K562 (cell line): Measurements from ENCODE around the gene ZER1. TPM values are rescaled to one million over a fixed set of nuclear protein-coding genes. Genes with fewer than 3 reads are reported as not detected.

Source experiments
- ERF ChIP-seq: fragments of 450-650 bp; formaldehyde crosslinking; IDR thresholded peaks from 2 replicates; pipeline ENCODE4 v1.4.0; 2020; ENCODE audit warnings: mild to moderate bottlenecking, mixed read lengths
- ETS1 ChIP-seq: conservative IDR thresholded peaks from 2 replicates; pipeline ENCODE4 v1.6.1; 2011; ENCODE audit warnings: low read depth, mild to moderate bottlenecking, low read length; ENCODE audit not compliant: control insufficient read depth
- FOS ChIP-seq: IDR thresholded peaks from 3 replicates; pipeline ENCODE4 v1.6.1; 2011; ENCODE audit not compliant: insufficient read length; ENCODE audit errors: extremely low read depth
- KDM4B ChIP-seq, 2 experiments: fragments of 450-650 bp in 1 of 2; sonication (generic) in 1 of 2; IDR thresholded peaks; 2 replicates each; pipeline ENCODE4 v1.6.1; 2016 to 2017; ENCODE audit warnings: borderline replicate concordance in 2 of 2, antibody characterized with exemption in 1 of 2, low read depth in 1 of 2, mild to moderate bottlenecking in 1 of 2
- MEIS2 ChIP-seq: fragments of 450-650 bp; IDR thresholded peaks from 2 replicates; pipeline ENCODE4 v1.6.1; 2014; ENCODE audit warnings: mild to moderate bottlenecking; ENCODE audit not compliant: partially characterized antibody
- NONO ChIP-seq, 2 experiments: fragments of 200-400 bp in 1 of 2; fragments of 450-650 bp in 1 of 2; formaldehyde crosslinking in 1 of 2; IDR thresholded peaks; 2 replicates each; pipeline ENCODE4 v1.6.1; 2017; ENCODE audit warnings: low read depth in 2 of 2, mild to moderate bottlenecking in 2 of 2, moderate library complexity in 2 of 2, low read length in 1 of 2
- PCBP1 ChIP-seq: fragments of 200-400 bp; formaldehyde crosslinking; IDR thresholded peaks from 2 replicates; pipeline ENCODE4 v1.6.1; 2018; ENCODE audit warnings: mild to moderate bottlenecking, low read depth, low read length; ENCODE audit not compliant: poor library complexity, severe bottlenecking
- PHF8 ChIP-seq: fragments of 200-600 bp; sonication (generic); IDR thresholded peaks from 2 replicates; pipeline ENCODE4 v1.6.1; 2012; ENCODE audit warnings: mixed run types, mild to moderate bottlenecking, inconsistent platforms, low read length, moderate library complexity, borderline replicate concordance
- RBBP5 ChIP-seq: fragments of 200-600 bp; sonication (generic); IDR thresholded peaks from 2 replicates; pipeline ENCODE4 v1.6.1; 2012; ENCODE audit warnings: borderline replicate concordance, mild to moderate bottlenecking, low read length, control low read depth, inconsistent platforms; ENCODE audit not compliant: insufficient read depth, poor library complexity, severe bottlenecking
- SIN3A ChIP-seq, 2 experiments: fragments of 150-350 bp in 1 of 2; IDR thresholded peaks; 2 replicates each; pipeline ENCODE4 v1.6.1; 2011 to 2016; ENCODE audit warnings: borderline replicate concordance in 2 of 2, low read depth in 2 of 2, low read length in 2 of 2, mild to moderate bottlenecking in 2 of 2, moderate library complexity in 2 of 2; ENCODE audit not compliant: control insufficient read depth in 1 of 2
- SREBF1 ChIP-seq: fragments of 150-350 bp; IDR thresholded peaks from 2 replicates; pipeline ENCODE4 v1.6.1; 2014; ENCODE audit warnings: antibody characterized with exemption, low read depth, low read length, borderline replicate concordance
- SRSF7 ChIP-seq: fragments of 200-400 bp; formaldehyde crosslinking; optimal IDR thresholded peaks from 2 replicates; pipeline ENCODE3; 2017; ENCODE audit warnings: mild to moderate bottlenecking, low read depth, low read length
- TAF1 ChIP-seq: IDR thresholded peaks from 2 replicates; pipeline ENCODE4 v1.6.1; 2011; ENCODE audit warnings: mild to moderate bottlenecking, low read length, moderate library complexity; ENCODE audit not compliant: insufficient read depth, control insufficient read depth, severe bottlenecking; ENCODE audit errors: extremely low read depth
- TBP ChIP-seq: optimal IDR thresholded peaks from 2 replicates; pipeline ENCODE3; 2011; ENCODE audit warnings: low read depth, low read length, improper control_type of control experiment
- TEAD1 ChIP-seq, 2 experiments: fragments of 450-650 bp in 1 of 2; sonication (generic) in 1 of 2; formaldehyde crosslinking; IDR thresholded peaks; 2 replicates each; pipeline versions ENCODE4 v1.4.0 to v1.8.0; 2020 to 2022; ENCODE audit warnings: mild to moderate bottlenecking in 2 of 2, missing genetic modification reagents in 1 of 2
- YY1 ChIP-seq, 3 experiments: IDR thresholded peaks; 2 replicates each; pipeline ENCODE4 v1.6.1; 2011; ENCODE audit warnings: low read length in 2 of 3, mild to moderate bottlenecking in 2 of 3, moderate library complexity in 2 of 3, borderline replicate concordance in 1 of 3, control low read depth in 1 of 3, low read depth in 1 of 3; ENCODE audit not compliant: insufficient read depth in 3 of 3, insufficient replicate concordance in 2 of 3, control insufficient read depth in 1 of 3, insufficient read length in 1 of 3; ENCODE audit errors: extremely low read depth in 1 of 3
- ZBTB17 ChIP-seq: fragments of 450-650 bp; formaldehyde crosslinking; IDR thresholded peaks from 2 replicates; pipeline ENCODE4 v1.4.0; 2020; ENCODE audit warnings: mild to moderate bottlenecking
- ZBTB9 ChIP-seq: fragments of 450-650 bp; formaldehyde crosslinking; IDR thresholded peaks from 2 replicates; pipeline ENCODE4 v1.4.0; 2020; ENCODE audit warnings: mild to moderate bottlenecking, moderate library complexity
- ZMIZ1 ChIP-seq, 2 experiments: fragments of 150-350 bp in 1 of 2; IDR thresholded peaks; 2 replicates each; pipeline ENCODE4 v1.6.1; 2012 to 2016; ENCODE audit warnings: low read depth in 2 of 2, low read length in 2 of 2, mild to moderate bottlenecking in 1 of 2, moderate library complexity in 1 of 2
- polyA plus RNA-seq, 8 experiments: library from polyadenylated mRNA; depleted of rRNA in 4 of 8; stranded (reverse) in 5 of 8; unstranded in 3 of 8; fragments of >200 nt; fragmentation: Nextera tagmentation in 2 of 8; fragmentation: Illumina TruSeq in 1 of 8; extraction: Ambion mirVana in 2 of 8; extraction: Trizol in 1 of 8; gene quantifications; 2 replicates each; pipeline versions ENCODE4 v1.2.1 to v1.2.3, GENCODE V29; 2011 to 2014; ENCODE audit warnings: inconsistent platforms in 1 of 8, missing spikeins in 1 of 8
- total RNA-seq, 7 experiments: library from RNA; depleted of rRNA in 6 of 7; stranded (reverse); fragments of >200 nt in 6 of 7; fragmentation: Illumina TruSeq in 2 of 7; extraction: Trizol in 2 of 7; gene quantifications; 2 replicates each; pipeline versions ENCODE4 v1.2.1 to v1.2.3, GENCODE V29; 2011 to 2021; ENCODE audit warnings: low replicate concordance in 1 of 7

ZER1 gene
- total and polyA plus RNA-seq, 9 of the 15 experiments (the other 6 are each of a cell fraction or from before 2014, with no cell fraction given): 0.07 to 10.7 (median 6.2) TPM

GRCh38 chr9:128689293-128689774 lies 82.4 kb downstream of the ZER1 start (continued):
- TF ChIP-seq ZBTB17 (CRISPR knock-in tag) (peak; percentile 32), SREBF1 (no peak), TBP (no peak), PCBP1 (peak; percentile 82), ERF (CRISPR knock-in tag) (peak; percentile 88; the same call in 1 of the 2 replicates), RBBP5 (peak; percentile 33), FOS (no peak), ZMIZ1 (IDR thresholded peaks at IDR 0.05; ENCODE audit: low read depth in 2 of 2, low read length in 2 of 2) (0 out of 4 replicates have a peak, but pooled peaks of 1 of the 2 experiments have one; percentile 6), TEAD1 (CRISPR knock-in tag; IDR thresholded peaks at IDR 0.05) (no peak), MEIS2 (no peak), PHF8 (peak; percentile 70; the same call in 1 of the 2 replicates), ETS1 (peak; percentile 84), SRSF7 (no peak), KDM4B (IDR thresholded peaks at IDR 0.05; ENCODE audit: borderline replicate concordance in 2 of 2, low read depth in 1 of 2) (0 out of 4 replicates have a peak, but pooled peaks of 1 of the 2 experiments have one; percentile 60), TAF1 (peak; percentile 52), NONO (IDR thresholded peaks at IDR 0.05; ENCODE audit: low read depth in 2 of 2, low read length in 1 of 2) (peak in 1 of 2 experiments; percentile 77; a peak in 2 of 4 replicates), SIN3A (IDR thresholded peaks at IDR 0.05; ENCODE audit: borderline replicate concordance in 2 of 2, control insufficient read depth in 1 of 2, low read depth in 2 of 2, low read length in 2 of 2) (peak in 1 of 2 experiments; percentile 57; a peak in 1 of 4 replicates), ZBTB9 (CRISPR knock-in tag) (0 out of 2 replicates have a peak, but pooled peaks have one; percentile 33), YY1 (IDR thresholded peaks at IDR 0.05; ENCODE audit: borderline replicate concordance in 1 of 3, control insufficient read depth in 1 of 3, extremely low read depth in 1 of 3, insufficient read depth in 3 of 3, insufficient read length in 1 of 3, insufficient replicate concordance in 2 of 3, low read depth in 1 of 3, low read length in 2 of 3) (peak; percentile 27 to 70 (median 67))
